Measurements from ENCODE around the gene HRC. TPM values are rescaled to one million over a fixed set of nuclear protein-coding genes. Genes with fewer than 3 reads are reported as not detected.
"Not testable (repeated sequence)": the region's sequence is repeated elsewhere in the genome, so short reads cannot be mapped to it uniquely, and the experiment has no call there.

HRC gene
- polyA plus RNA-seq (ENCODE audit: insufficient read length in 4 of 4) = 10 to 100 TPM; 25.2 to 38.8 (median 33.8) TPM

- peak in 1 of 4 donors; percentile 66 for DNase-seq (ENCODE audit: low read depth in 4 of 4, low spot score in 2 of 4)
These were observed at the start of gene HRC for GRCh38 chr19:49155005-49155819. HRC (minus strand) TSS chr19:49155396; CDS start chr19:49155237, 159 bp downstream.

GRCh38 chr19:49201042-49201441 lies 45.8 kb upstream of the HRC start:
- DNase-seq (ENCODE audit: low read depth in 4 of 4, low spot score in 2 of 4) = no peak

GRCh38 chr19:49200238-49200862 lies 45.2 kb upstream of the HRC start:
- DNase-seq (ENCODE audit: low read depth in 4 of 4, low spot score in 2 of 4) = no peak

- peak in 1 of 4 donors; percentile 46 for DNase-seq (ENCODE audit: low read depth in 4 of 4, low spot score in 2 of 4)
These were observed 41.5 kb upstream of the HRC start for GRCh38 chr19:49196527-49197240.

GRCh38 chr19:49194408-49194807 lies 39.2 kb upstream of the HRC start:
- no peak for DNase-seq (ENCODE audit: low read depth in 4 of 4, low spot score in 2 of 4)

GRCh38 chr19:49193822-49194394 lies 38.7 kb upstream of the HRC start:
- DNase-seq (ENCODE audit: low read depth in 4 of 4, low spot score in 2 of 4) = no peak

- DNase-seq (ENCODE audit: low read depth in 4 of 4, low spot score in 2 of 4) = no peak
These were observed 35.6 kb upstream of the HRC start for GRCh38 chr19:49190781-49191180.

- no peak for DNase-seq (ENCODE audit: low read depth in 4 of 4, low spot score in 2 of 4)
These were observed 34.1 kb upstream of the HRC start for GRCh38 chr19:49189259-49189658.

DNA sequence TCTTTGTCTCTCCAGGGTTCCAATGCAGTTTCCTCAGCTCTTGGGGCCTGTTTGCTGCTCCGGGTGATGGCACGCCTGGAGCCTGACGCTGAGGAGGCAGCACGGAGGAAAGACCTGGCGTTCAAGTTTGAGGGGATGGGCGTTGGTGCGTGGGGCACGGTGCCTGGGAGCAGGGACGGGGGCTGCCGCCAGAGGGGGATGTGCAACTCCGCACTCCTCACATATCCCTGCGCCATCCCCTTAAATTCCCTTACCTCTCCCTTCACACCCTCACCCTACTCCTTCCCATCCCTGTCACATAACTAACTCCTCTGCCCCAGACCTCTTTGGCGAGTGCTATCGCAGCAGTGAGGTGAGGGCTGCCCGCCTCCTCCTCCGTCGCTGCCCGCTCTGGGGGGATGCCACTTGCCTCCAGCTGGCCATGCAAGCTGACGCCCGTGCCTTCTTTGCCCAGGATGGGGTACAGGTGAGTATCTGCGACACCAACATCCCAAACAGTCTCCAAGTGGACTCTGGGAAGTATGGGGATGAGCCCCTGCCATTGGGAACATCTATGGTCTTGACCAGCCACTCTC lies 33.5 kb upstream of the HRC start:
- DNase-seq (ENCODE audit: low read depth in 4 of 4, low spot score in 2 of 4) = no peak

DNA sequence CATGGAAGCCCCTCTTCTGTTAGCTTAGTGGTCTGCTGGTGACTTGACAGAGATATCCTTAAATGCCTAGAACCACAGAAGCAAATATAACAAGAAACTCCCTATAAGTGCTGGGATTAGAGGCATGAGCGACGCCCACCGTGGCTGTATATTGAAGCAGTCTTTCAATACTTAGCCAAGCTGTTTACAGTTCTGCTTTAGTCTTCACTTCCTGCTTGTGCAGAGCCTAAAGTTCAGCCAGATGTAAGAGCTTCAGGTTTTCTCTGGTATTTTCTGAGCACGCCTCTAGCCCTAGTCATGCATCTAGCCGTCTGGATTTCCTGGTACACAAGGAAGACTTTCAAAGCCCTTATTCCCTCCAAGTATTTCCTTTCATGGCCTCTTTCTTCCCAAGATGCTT lies 30.9 kb upstream of the HRC start:
- no peak for DNase-seq (ENCODE audit: low read depth in 4 of 4, low spot score in 2 of 4)

DNA sequence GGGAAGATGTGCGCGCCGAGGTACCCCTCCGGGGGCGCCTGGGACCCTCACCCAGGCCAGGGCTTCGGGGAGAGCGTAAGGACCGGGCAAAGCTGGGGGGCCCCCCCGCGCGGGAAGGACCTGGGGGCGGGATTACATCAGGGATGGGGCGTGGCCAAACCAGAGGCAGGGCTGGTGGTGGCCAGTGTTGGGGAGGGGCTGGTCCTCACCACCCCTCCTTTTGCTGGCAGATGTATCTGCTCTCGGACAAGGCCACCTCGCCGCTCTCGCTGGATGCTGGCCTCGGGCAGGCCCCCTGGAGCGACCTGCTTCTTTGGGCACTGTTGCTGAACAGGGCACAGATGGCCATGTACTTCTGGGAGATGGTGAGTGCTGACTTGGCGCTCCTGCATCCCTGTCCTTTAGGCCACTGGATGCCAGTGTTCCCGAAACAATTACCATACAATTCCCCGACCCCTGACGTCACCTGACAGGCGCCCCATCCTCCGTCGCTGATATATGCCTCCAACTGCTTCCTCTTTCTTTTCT lies 27.7 kb upstream of the HRC start:
- DNase-seq (ENCODE audit: low read depth in 4 of 4, low spot score in 2 of 4) = no peak

GRCh38 chr19:49182010-49182847 lies 27.0 kb upstream of the HRC start:
- not testable (repeated sequence) for DNase-seq (ENCODE audit: low read depth in 4 of 4, low spot score in 2 of 4)

- no peak for DNase-seq (ENCODE audit: low read depth in 4 of 4, low spot score in 2 of 4)
These were observed 25.5 kb upstream of the HRC start for GRCh38 chr19:49180659-49181058.

GRCh38 chr19:49173198-49173597 lies 18.0 kb upstream of the HRC start:
- DNase-seq (ENCODE audit: low read depth in 4 of 4, low spot score in 2 of 4) = no peak

DNA sequence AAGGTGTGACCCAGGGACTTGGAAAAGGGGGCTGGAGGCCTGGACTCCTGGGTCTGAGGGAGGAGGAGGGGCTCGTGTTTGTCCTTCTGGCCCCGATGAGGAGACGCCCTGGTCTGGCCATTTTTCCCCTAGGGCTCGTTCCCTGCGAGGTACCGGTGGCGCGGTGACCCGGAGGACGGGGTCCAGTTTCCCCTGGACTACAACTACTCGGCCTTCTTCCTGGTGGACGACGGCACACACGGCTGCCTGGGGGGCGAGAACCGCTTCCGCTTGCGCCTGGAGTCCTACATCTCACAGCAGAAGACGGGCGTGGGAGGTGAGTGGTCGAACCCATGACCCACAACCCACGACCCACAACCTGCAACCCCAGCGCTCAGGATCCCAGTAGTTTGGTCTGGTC lies 13.2 kb upstream of the HRC start:
- no peak for DNase-seq (ENCODE audit: low read depth in 4 of 4, low spot score in 2 of 4)

- DNase-seq (ENCODE audit: low read depth in 4 of 4, low spot score in 2 of 4) = no peak
These were observed 12.7 kb upstream of the HRC start for GRCh38 chr19:49167857-49168409.

DNA sequence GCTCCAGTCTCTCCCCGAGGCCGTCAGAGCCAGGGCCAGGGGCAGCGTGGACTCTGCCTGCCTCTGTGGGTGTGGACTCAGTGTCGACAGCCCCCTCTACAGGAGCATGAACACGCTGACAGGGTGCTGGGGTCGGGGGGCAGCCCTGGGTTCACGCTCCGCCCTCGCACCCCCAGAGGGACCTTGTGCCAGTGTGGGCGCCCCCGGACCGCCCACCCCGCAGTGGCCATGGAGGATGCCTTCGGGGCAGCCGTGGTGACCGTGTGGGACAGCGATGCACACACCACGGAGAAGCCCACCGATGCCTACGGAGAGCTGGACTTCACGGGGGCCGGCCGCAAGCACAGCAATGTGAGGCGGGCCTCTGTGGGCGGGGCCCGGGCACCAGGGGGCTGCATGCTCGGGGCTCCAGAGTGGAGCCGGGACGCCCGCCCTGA lies 10.7 kb upstream of the HRC start:
- no peak for DNase-seq (ENCODE audit: low read depth in 4 of 4, low spot score in 2 of 4)

DNA sequence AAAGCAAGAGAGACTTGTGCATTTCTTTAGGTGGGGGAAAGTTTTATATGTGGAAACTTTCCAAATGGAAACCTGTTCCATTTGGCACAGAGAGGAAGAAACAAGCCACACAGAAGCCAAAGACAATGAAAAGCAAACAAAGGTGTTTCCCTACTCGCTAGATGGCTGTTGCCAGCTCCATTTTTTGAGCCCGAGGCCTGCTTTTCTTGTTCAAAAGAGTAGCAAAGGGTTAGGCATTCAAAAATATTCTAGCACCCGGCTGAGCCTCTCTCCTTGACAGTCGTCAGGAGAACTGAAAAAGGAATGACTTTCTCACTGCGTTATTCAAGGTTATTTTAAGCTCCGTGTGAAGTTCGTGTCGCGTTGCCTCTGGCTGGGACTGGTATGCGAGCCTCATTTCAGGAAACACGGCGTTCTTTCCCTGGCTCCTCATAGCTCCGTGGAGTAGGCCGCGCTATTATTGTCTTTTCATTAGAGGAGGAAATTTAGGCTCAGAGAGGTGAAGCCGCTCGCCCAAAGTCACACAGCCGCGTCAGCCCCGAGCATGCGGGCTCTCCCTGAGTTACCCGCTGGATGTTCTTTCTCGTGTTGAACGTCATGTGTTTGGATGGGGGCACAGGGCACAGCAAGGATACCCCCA lies 10.0 kb upstream of the HRC start:
- no peak for DNase-seq (ENCODE audit: low read depth in 4 of 4, low spot score in 2 of 4)

DNA sequence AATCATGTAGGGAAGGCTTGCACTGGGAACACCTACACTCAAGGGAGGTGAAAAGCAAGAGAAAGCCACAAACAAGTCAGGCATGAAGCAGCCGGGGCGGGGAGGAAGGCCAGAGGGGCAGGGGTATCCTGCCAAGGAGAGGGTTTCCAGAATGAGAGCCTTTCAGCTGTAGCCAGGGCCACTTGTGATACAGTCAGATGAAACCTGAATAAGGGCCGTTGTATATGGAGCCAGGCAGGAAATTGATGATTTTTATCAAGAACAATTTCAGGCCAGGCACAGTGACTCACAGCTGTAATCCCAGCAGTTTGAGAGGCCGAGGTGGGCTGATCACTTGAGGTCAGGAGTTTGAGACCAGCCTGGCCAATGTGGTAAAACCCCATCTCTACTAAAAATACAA lies 6.8 kb upstream of the HRC start:
- DNase-seq (ENCODE audit: low read depth in 4 of 4, low spot score in 2 of 4) = no peak
